ENCODE results near the gene EARS2. TPM values are rescaled to one million over a fixed set of nuclear protein-coding genes. Genes with fewer than 3 reads are reported as not detected.

EARS2 gene
- total RNA-seq, 4 donors from 2014 or later = 30.9 to 54.4 (median 50.7) TPM

- no peaks in the 10 kb centered on the region for H3K4me1 ChIP-seq
- no peak for DNase-seq
- no peaks in the 10 kb centered on the region for H3K27me3 ChIP-seq
- peaks cover 12 to 30% of the 10 kb centered on the region in 2 donors for H3K36me3 ChIP-seq
- no peak for TF ChIP-seq POLR2A (IDR thresholded peaks at IDR 0.05)
- no peak overlapping the region for H3K27ac ChIP-seq
- no peak overlapping the region for H3K4me3 ChIP-seq (replicated peaks in 1 of 3)
- H3K9me3 ChIP-seq = no peaks in the 10 kb centered on the region
- intact Hi-C loops (cut with DNase I) = no loop called here
- 94 to 97% methylated on average over 11 of the region's 11 CpGs for WGBS, 2 donors
Measured at GRCh38 chr16:23539984-23540816, 16.9 kb downstream of the EARS2 start.

- no peak overlapping the region for H3K4me3 ChIP-seq (replicated peaks in 1 of 3)
- TF ChIP-seq CTCF (IDR thresholded peaks at IDR 0.05) (no peak), POLR2A (IDR thresholded peaks at IDR 0.05) (no peak)
- H3K9me3 ChIP-seq = no peaks in the 10 kb centered on the region
- no peak for DNase-seq
- no peak overlapping the region for H3K27ac ChIP-seq
- WGBS, 2 donors = 94 to 97% methylated on average over 1 of the region's 1 CpG
- no peaks in the 10 kb centered on the region for H3K27me3 ChIP-seq
- H3K36me3 ChIP-seq = peaks cover 6 to 35% of the 10 kb centered on the region in 2 donors
- intact Hi-C loops (cut with DNase I) = no loop called here
- no peaks in the 10 kb centered on the region for H3K4me1 ChIP-seq
Measured at GRCh38 chr16:23538919-23539278, 18.3 kb downstream of the EARS2 start.

- Histone ChIP-seq H3K27ac (no peak overlapping the region), H3K27me3 (no peaks in the 10 kb centered on the region), H3K4me1 (no peaks in the 10 kb centered on the region), H3K36me3 (peaks cover 9 to 37% of the 10 kb centered on the region in 2 donors), H3K9me3 (no peaks in the 10 kb centered on the region), H3K4me3 (replicated peaks in 1 of 3) (no peak overlapping the region)
- no peak for DNase-seq
- intact Hi-C loops (cut with DNase I) = no loop called here
- 69 to 74% methylated on average over 3 of the region's 3 CpGs for WGBS, 2 donors
- TF ChIP-seq CTCF (IDR thresholded peaks at IDR 0.05) (no peak), POLR2A (IDR thresholded peaks at IDR 0.05) (no peak)
Measured at GRCh38 chr16:23537390-23537789, 19.8 kb downstream of the EARS2 start.

GRCh38 chr16:23535901-23536300 lies 21.2 kb downstream of the EARS2 start:
- H3K36me3 ChIP-seq = peaks cover 14 to 45% of the 10 kb centered on the region in 2 donors
- no peak for DNase-seq
- 88 to 89% methylated on average over 2 of the region's 2 CpGs for WGBS, 2 donors
- no peak for TF ChIP-seq POLR2A (IDR thresholded peaks at IDR 0.05)
- H3K4me3 ChIP-seq (replicated peaks in 1 of 3) = no peak overlapping the region
- no peaks in the 10 kb centered on the region for H3K27me3 ChIP-seq
- H3K4me1 ChIP-seq = no peaks in the 10 kb centered on the region
- no peak overlapping the region for H3K27ac ChIP-seq
- H3K9me3 ChIP-seq = no peaks in the 10 kb centered on the region
- intact Hi-C loops (cut with DNase I) = no loop called here

GRCh38 chr16:23534868-23535860 lies 22.0 kb downstream of the EARS2 start:
- Histone ChIP-seq H3K27me3 (no peaks in the 10 kb centered on the region), H3K9me3 (no peaks in the 10 kb centered on the region), H3K27ac (no peak overlapping the region), H3K4me1 (no peaks in the 10 kb centered on the region), H3K4me3 (replicated peaks in 1 of 3) (no peak overlapping the region), H3K36me3 (peaks cover 14 to 42% of the 10 kb centered on the region in 2 donors)
- DNase-seq = no peak
- intact Hi-C loops (cut with DNase I) = no loop called here
- TF ChIP-seq CTCF (IDR thresholded peaks at IDR 0.05) (no peak), POLR2A (IDR thresholded peaks at IDR 0.05) (no peak)
- WGBS, 2 donors = 95 to 97% methylated on average over 16 to 17 of the region's 19 CpGs
